GM19324 (cell line): Measurements from ENCODE around the gene CREB3L1.

Source experiments
- ATAC-seq: cut with Tn5 transposase; IDR thresholded peaks from one replicate; pipeline ENCODE4 v1.9.1; 2021; ENCODE audit warnings: mild to moderate bottlenecking, moderate library complexity; ENCODE audit not compliant: unreplicated experiment, low FRiP score

Gene CREB3L1

GRCh38 chr11:46361283-46362155, 84.1 kb downstream of the CREB3L1 start:
- ATAC-seq, result peak; percentile 81

GRCh38 chr11:46362156-46363030, 84.9 kb downstream of the CREB3L1 start:
- ATAC-seq, result no peak

DNA sequence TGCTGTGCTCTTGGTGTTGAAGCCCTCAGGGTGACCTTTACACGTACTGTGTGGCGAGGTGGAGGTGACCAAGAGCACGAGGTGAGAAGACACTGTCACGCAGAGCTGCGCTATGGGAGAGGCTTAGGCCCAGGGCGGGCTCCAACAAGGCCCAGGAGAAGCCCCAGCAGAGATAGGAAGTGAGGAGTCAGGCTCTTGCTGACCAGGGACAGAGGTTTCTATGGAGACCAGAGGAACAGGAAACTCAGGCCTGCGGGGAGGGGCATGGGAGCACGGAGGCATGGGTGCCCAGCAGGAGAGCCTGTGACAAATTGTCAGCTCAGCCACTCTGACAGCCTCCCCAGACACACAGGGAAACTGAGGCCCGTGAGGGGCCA, 85.6 kb downstream of the CREB3L1 start:
- no peak for ATAC-seq

GRCh38 chr11:46363455-46364005, 86.1 kb downstream of the CREB3L1 start:
- no peak for ATAC-seq

DNA sequence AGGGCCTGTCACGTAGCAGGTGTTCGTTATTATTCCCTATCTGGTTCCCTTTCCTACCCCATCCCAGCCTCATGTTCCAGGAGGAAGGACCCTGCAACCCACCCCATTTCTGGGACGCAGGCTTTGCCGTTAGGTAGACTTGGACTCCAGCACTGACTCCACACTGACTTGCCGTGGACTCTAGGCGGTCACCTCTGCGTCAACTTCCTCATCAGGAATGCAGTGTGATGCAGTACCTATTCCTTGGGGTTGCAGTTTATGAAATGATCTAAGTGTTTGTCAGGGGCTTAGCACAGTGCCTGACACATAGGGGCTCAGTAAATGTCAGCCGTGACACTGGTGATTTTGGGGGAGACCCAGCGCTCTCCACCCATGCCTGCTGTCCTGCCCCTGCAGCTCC, 86.6 kb downstream of the CREB3L1 start:
- ATAC-seq, result no peak

DNA sequence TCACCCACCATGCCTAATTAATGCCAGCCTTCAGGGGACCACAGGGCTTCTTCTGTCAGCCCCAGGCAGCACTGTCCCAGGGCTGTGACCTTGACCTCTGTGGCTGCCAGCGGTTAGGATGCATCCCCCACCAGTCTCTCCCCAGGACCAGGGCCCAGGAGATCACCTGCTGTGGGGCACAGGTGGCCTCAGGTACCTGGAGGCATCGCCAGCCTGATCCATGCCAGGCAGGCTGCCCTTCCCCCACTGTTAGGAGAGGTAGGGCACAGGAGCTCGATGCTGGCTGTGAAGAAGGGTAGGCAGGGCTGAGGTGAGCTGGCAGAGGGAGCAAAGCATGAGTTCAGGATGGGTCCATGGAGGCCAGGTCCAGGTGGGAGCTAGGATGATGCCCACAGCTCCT, 87.3 kb downstream of the CREB3L1 start:
- no peak for ATAC-seq

GRCh38 chr11:46366260-46366659, 88.8 kb downstream of the CREB3L1 start:
- ATAC-seq, result no peak

- ATAC-seq, result no peak
These were observed 89.2 kb downstream of the CREB3L1 start for GRCh38 chr11:46366661-46367161.

DNA sequence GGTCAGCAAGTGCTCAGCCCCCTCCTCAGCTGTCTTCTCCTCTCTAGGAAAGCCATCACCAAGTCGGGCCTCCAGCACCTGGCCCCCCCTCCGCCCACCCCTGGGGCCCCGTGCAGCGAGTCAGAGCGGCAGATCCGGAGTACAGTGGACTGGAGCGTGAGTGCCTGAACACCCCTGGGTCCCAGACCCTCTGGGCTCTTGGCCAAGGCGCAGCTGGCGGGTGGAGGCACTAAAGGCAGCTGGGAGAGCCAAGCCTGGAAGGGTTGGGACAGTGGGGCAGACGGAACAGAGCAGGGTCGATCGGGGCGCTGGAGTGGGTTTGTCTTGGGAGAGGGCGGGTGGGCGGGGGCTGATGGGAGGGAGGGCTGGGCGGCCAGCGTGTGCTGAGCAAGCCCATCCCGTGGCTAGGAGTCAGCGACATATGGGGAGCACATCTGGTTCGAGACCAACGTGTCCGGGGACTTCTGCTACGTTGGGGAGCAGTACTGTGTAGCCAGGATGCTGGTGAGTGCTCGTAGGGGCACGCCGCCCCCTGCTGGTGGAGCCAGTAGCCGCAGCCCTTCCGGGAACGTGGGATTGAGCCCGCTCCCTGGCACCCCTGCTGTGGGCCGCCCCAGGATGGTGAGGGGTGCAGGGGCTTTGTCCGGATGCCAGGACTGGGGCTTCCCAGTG, 89.9 kb downstream of the CREB3L1 start:
- no peak for ATAC-seq

- no peak for ATAC-seq
These were observed 90.4 kb downstream of the CREB3L1 start for GRCh38 chr11:46367916-46368267.

GRCh38 chr11:46369458-46370152, 92.1 kb downstream of the CREB3L1 start:
- ATAC-seq, result no peak

DNA sequence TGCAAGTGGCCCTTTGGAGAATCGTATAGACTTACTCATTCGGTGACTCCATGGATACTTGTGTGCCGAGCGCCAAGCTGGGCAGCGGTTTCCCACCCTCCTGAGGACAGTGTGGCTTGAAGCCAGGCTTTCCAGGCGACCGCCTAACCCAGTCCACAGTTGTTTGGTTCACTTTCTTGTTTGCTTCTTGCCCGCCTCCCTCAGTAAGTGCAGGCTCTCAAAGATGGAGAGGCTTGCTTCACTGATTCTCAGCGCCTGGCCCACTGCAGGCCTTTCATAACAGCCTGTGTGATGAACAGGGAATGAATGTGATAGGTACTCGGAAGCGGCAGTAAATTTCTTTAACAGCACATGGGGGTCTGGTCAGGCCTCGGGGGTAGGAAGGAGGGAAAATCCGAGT, 92.8 kb downstream of the CREB3L1 start:
- ATAC-seq, result no peak
